ENCODE data around the gene BDKRB2. TPM values are rescaled to one million over a fixed set of nuclear protein-coding genes. Genes with fewer than 3 reads are reported as not detected.

BDKRB2 gene
- total RNA-seq, 1 experiment from 2014 or later, result 0.28 TPM

GRCh38 chr14:96181186-96182056, 23.2 kb upstream of the BDKRB2 start:
- BruUV-seq (replicated peaks), result no TSS peak
- Histone ChIP-seq H3K36me3 (ENCODE audit: low read depth) (no peaks in the 10 kb centered on the region), H3K27ac (no peak overlapping the region), H3K9me3 (ENCODE audit: insufficient read depth, low read depth) (no peaks in the 10 kb centered on the region), H3K4me2 (no peak overlapping the region), H3K4me3 (no peak overlapping the region), H3K27me3 (ENCODE audit: insufficient read depth, low read depth) (no peaks in the 10 kb centered on the region), H3K9me2 (ENCODE audit: insufficient read depth) (no peaks in the 10 kb centered on the region), H3F3A (ENCODE audit: insufficient read depth, low read depth) (no peaks in the 10 kb centered on the region), H2AFZ (no peak overlapping the region), H4K20me1 (ENCODE audit: insufficient read depth) (no peaks in the 10 kb centered on the region), H3K4me1 (replicated peaks; ENCODE audit: insufficient read depth) (no peaks in the 10 kb centered on the region), H3K79me2 (ENCODE audit: low read depth) (no peaks in the 10 kb centered on the region)
- no peak for DNase-seq
- no peak for TF ChIP-seq EZH2 (IDR thresholded peaks at IDR 0.05; ENCODE audit: low read depth)
- TF ChIP-seq CTCF (conservative IDR thresholded peaks at IDR 0.05), result no peak
- POLR2A ChIA-PET (ENCODE audit: unreplicated experiment), result no interaction called here
- intact Hi-C loops (cut with micrococcal nuclease; ENCODE audit: unreplicated experiment), result no loop called here
- CTCF ChIA-PET, result no interaction called here

GRCh38 chr14:96182546-96182945, 22.1 kb upstream of the BDKRB2 start:
- Histone ChIP-seq H3K79me2 (ENCODE audit: low read depth) (no peaks in the 10 kb centered on the region), H3F3A (ENCODE audit: insufficient read depth, low read depth) (no peaks in the 10 kb centered on the region), H3K36me3 (ENCODE audit: low read depth) (no peaks in the 10 kb centered on the region), H4K20me1 (ENCODE audit: insufficient read depth) (no peaks in the 10 kb centered on the region), H3K27ac (no peak overlapping the region), H2AFZ (no peak overlapping the region), H3K4me1 (replicated peaks; ENCODE audit: insufficient read depth) (no peaks in the 10 kb centered on the region), H3K4me3 (no peak overlapping the region), H3K9me2 (ENCODE audit: insufficient read depth) (no peaks in the 10 kb centered on the region), H3K9me3 (ENCODE audit: insufficient read depth, low read depth) (no peaks in the 10 kb centered on the region), H3K4me2 (no peak overlapping the region), H3K27me3 (ENCODE audit: insufficient read depth, low read depth) (no peaks in the 10 kb centered on the region)
- POLR2A ChIA-PET (ENCODE audit: unreplicated experiment), result no interaction called here
- CTCF ChIA-PET, result no interaction called here
- intact Hi-C loops (cut with micrococcal nuclease; ENCODE audit: unreplicated experiment), result no loop called here
- TF ChIP-seq EZH2 (IDR thresholded peaks at IDR 0.05; ENCODE audit: low read depth), result no peak
- no peak for TF ChIP-seq CTCF (conservative IDR thresholded peaks at IDR 0.05)
- no peak for DNase-seq
- BruUV-seq (replicated peaks), result no TSS peak

DNA sequence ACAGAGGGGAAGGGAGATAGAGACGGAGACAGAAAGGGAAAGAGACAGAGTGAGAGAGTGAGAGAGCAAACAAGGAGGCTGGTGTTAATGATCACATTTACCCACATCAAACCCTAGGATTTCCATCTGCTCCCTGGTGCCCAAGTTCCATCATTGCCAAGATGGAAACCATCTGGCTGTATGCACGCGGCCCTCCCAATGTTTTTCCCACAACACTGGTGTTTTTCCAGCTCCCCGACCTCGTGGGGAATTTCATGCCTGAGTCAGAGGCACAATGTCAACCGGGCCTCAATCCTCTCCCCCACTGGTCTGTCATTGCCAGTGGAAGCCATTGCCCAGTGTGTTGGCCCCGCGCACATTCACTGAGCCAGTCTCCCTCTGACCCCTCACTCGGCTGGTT, 19.9 kb upstream of the BDKRB2 start:
- no TSS peak for BruUV-seq (replicated peaks)
- ChIA-PET CTCF (no interaction called here), POLR2A (ENCODE audit: unreplicated experiment) (no interaction called here)
- H3F3A ChIP-seq (ENCODE audit: insufficient read depth, low read depth), result no peaks in the 10 kb centered on the region
- intact Hi-C loops (cut with micrococcal nuclease; ENCODE audit: unreplicated experiment), result no loop called here
- H3K4me1 ChIP-seq (replicated peaks; ENCODE audit: insufficient read depth), result no peaks in the 10 kb centered on the region
- no peaks in the 10 kb centered on the region for H3K27me3 ChIP-seq (ENCODE audit: insufficient read depth, low read depth)
- no peak overlapping the region for H3K27ac ChIP-seq
- no peak overlapping the region for H2AFZ ChIP-seq
- H3K9me2 ChIP-seq (ENCODE audit: insufficient read depth), result no peaks in the 10 kb centered on the region
- no peaks in the 10 kb centered on the region for H4K20me1 ChIP-seq (ENCODE audit: insufficient read depth)
- H3K36me3 ChIP-seq (ENCODE audit: low read depth), result no peaks in the 10 kb centered on the region
- TF ChIP-seq EZH2 (IDR thresholded peaks at IDR 0.05; ENCODE audit: low read depth), result no peak
- TF ChIP-seq CTCF (conservative IDR thresholded peaks at IDR 0.05), result no peak
- H3K9me3 ChIP-seq (ENCODE audit: insufficient read depth, low read depth), result no peaks in the 10 kb centered on the region
- no peak overlapping the region for H3K4me3 ChIP-seq
- no peak overlapping the region for H3K4me2 ChIP-seq
- DNase-seq, result no peak
- H3K79me2 ChIP-seq (ENCODE audit: low read depth), result no peaks in the 10 kb centered on the region

Data from PC-9 (cell line).